Tibial nerve (tissue), 3 donors: ENCODE data around the gene CPNE1.

ENCODE experiments used
- CTCF ChIP-seq, 5 experiments: fragments of 200-600 bp in 3 of 5; fragments of 450-650 bp in 2 of 5; sonication (generic) in 3 of 5; IDR thresholded peaks; one replicate each; pipeline ENCODE4 v1.5.1; 2016 to 2019; ENCODE audit warnings: antibody characterized with exemption in 5 of 5, mild to moderate bottlenecking in 3 of 5, moderate library complexity in 2 of 5
- POLR2A ChIP-seq, 2 donors: fragments of 450-650 bp; IDR thresholded peaks; one replicate each; pipeline ENCODE4 v1.6.1; 2017; ENCODE audit warnings: antibody characterized with exemption in 2 of 2, mild to moderate bottlenecking in 2 of 2, moderate library complexity in 2 of 2

DNA sequence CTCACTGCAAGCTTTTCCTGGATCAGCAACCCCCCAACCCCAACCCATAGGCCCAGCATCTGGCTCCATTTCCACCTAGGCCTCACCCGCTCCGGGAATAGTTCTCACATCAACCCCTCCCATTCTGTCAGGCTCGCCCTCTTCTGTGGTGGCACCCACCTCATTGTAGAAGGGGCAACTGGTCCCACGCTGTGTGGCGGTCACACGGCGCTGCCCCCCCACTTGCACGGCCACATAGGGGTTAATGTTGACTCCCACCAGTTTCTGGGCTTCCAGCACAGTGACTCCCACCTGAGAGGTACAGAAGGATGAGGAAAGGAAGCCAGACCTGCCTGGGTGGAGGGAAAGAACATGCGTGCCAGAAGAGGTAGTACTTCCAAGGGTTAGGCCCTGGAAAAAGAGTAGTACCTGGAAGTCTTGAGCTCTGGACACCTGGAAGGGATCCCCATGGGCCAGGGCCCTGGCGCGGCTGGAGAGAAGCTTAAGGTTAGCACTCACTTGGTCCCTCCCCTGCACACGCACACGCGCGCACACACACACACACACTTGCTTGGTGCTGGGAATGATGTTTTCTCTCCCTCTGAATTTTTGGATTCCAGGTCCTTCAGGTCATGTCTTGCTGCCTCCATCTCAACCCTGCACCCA, 61.7 kb downstream of the CPNE1 start:
- TF ChIP-seq POLR2A (IDR thresholded peaks at IDR 0.05) (no peak), CTCF (IDR thresholded peaks at IDR 0.05) (no peak)
